HepG2 (cell line): ENCODE results near the gene EXOC6B. TPM values are rescaled to one million over a fixed set of nuclear protein-coding genes. Genes with fewer than 3 reads are reported as not detected.

ENCODE experiments used
- ATAC-seq: fragments of 200-7000 bp; cut with Tn5 transposase; 3 replicates; pipeline ENCODE4 v1.9.1; 2020; ENCODE audit warnings: mild to moderate bottlenecking, moderate library complexity
- BruUV-seq: library from RNA; stranded (reverse); fragments of 400-500 nt; replicated peaks from 2 replicates; lab custom pipeline; 2021; lab: Mats Ljungman, UMichigan
- CTCF ChIA-PET: fragments of 300-600 bp; formaldehyde crosslinking; extraction: SDS; loops from one replicate; lab custom pipeline; 2021; ENCODE audit warnings: low total read pairs, inconsistent platforms, low intra/inter-chr PET ratio; lab: Yijun Ruan, JAX
- POLR2A ChIA-PET: fragments of 350-600 bp; sonication (Branson Sonifier 250); formaldehyde crosslinking; loops from one replicate; lab custom pipeline; 2020; ENCODE audit warnings: antibody characterized with exemption, inconsistent platforms; lab: Yijun Ruan, JAX
- DNase-seq: peaks from one replicate; pipeline ENCODE4 v3.0.0-alpha.2; 2015; ENCODE audit warnings: low spot score
- FAIRE-seq: peaks from 3 replicates; lab custom pipeline; 2011; peaks lifted over from hg19 to GRCh38; lab: Jason Lieb, UNC
- H2AFZ ChIP-seq: one replicate; pipeline ENCODE4 v1.6.1; 2011; ENCODE audit warnings: low read length, inconsistent platforms
- H3K27ac ChIP-seq: fragments of 300-600 bp; 3 replicates; pipeline ENCODE4 v1.8.0; 2011; ENCODE audit warnings: mixed run types, mild to moderate bottlenecking, mixed read lengths, low read length, inconsistent platforms; ENCODE audit not compliant: insufficient read depth; ENCODE audit errors: extremely low read length
- H3K27me3 ChIP-seq, 2 experiments: fragments of 200-600 bp in 1 of 2; 2 replicates in 1 of 2; 3 replicates in 1 of 2; pipeline versions ENCODE4 v1.6.0 to v1.8.0; 2011; ENCODE audit warnings: low read length in 2 of 2, mild to moderate bottlenecking in 2 of 2, moderate library complexity in 2 of 2, inconsistent platforms in 1 of 2; ENCODE audit not compliant: insufficient read depth in 2 of 2, control insufficient read depth in 1 of 2
- H3K36me3 ChIP-seq, 2 experiments: fragments of 200-600 bp in 1 of 2; replicated peaks in 1 of 2; 2 replicates in 1 of 2; 3 replicates in 1 of 2; pipeline versions ENCODE4 v1.5.1 to v1.8.0; 2011; ENCODE audit warnings: low read length in 2 of 2, inconsistent platforms in 1 of 2; ENCODE audit not compliant: insufficient read depth in 2 of 2, control insufficient read depth in 1 of 2
- H3K4me1 ChIP-seq: 2 replicates; pipeline ENCODE4 v1.5.1; 2012; ENCODE audit warnings: low read length, inconsistent platforms; ENCODE audit not compliant: insufficient read depth
- H3K4me2 ChIP-seq: 2 replicates; pipeline ENCODE4 v1.6.0; 2011; ENCODE audit warnings: low read depth, low read length, inconsistent platforms
- H3K4me3 ChIP-seq, 3 experiments: fragments of 200-600 bp in 1 of 3; sonication (generic), shearing (Covaris generic) in 1 of 3; replicated peaks in 1 of 3; 2 replicates each; pipeline ENCODE4 v1.5.1; 2011 to 2016; ENCODE audit warnings: low read length in 3 of 3, inconsistent platforms in 2 of 3, low read depth in 2 of 3, mild to moderate bottlenecking in 2 of 3, control low read depth in 1 of 3, mixed read lengths in 1 of 3; ENCODE audit not compliant: insufficient read depth in 1 of 3
- H3K79me2 ChIP-seq: one replicate; pipeline ENCODE4 v1.6.1; 2011; ENCODE audit warnings: low read length, inconsistent platforms; ENCODE audit not compliant: insufficient read depth
- H3K9ac ChIP-seq: 2 replicates; pipeline ENCODE4 v1.6.0; 2011; ENCODE audit warnings: mild to moderate bottlenecking, low read depth, low read length, inconsistent platforms; ENCODE audit not compliant: insufficient read depth
- H3K9me3 ChIP-seq: 2 replicates; pipeline ENCODE4 v1.5.1; 2012; ENCODE audit warnings: mild to moderate bottlenecking, low read length
- H4K20me1 ChIP-seq: 2 replicates; pipeline ENCODE4 v1.6.0; 2011; ENCODE audit warnings: inconsistent platforms, mild to moderate bottlenecking, low read length, moderate library complexity; ENCODE audit not compliant: insufficient read depth
- MAZ ChIP-seq, 2 experiments: sonication (generic) in 1 of 2; formaldehyde crosslinking in 1 of 2; IDR thresholded peaks; 2 replicates each; pipeline versions ENCODE4 v1.5.0 to v1.6.1; 2012 to 2020; ENCODE audit warnings: low read depth in 2 of 2, mild to moderate bottlenecking in 2 of 2, borderline replicate concordance in 1 of 2, improper control_type of control experiment in 1 of 2, low read length in 1 of 2, missing genetic modification reagents in 1 of 2, moderate library complexity in 1 of 2
- MYNN ChIP-seq: sonication (generic); formaldehyde crosslinking; IDR thresholded peaks from 2 replicates; pipeline ENCODE4 v1.4.0; 2020; ENCODE audit warnings: mild to moderate bottlenecking, low read depth, missing genetic modification reagents
- SMC3 ChIP-seq: IDR thresholded peaks from 2 replicates; pipeline ENCODE4 v1.6.1; 2011; ENCODE audit warnings: low read length, improper control_type of control experiment
- TEAD2 ChIP-seq: sonication (generic); formaldehyde crosslinking; IDR thresholded peaks from 2 replicates; pipeline ENCODE4 v1.9.0; 2021; ENCODE audit warnings: missing genetic modification reagents
- WGBS: methylation state at CpG from one replicate; pipeline ENCODE4 v1.1.6; 2017; ENCODE audit warnings: low lambda C conversion rate; 5-methylcytosine and 5-hydroxymethylcytosine counted together
- in situ Hi-C: cut with HindIII; loops from 2 replicates; pipeline ENCODE4 v1.10.0; 2017; ENCODE audit warnings: low pct_unique_long_range_greater_than_20kb; ENCODE audit not compliant: extremely low pct_ligation_motif_present
- intact Hi-C: fragments of 100-400 bp; cut with micrococcal nuclease; formaldehyde crosslinking; loops from one replicate; pipeline ENCODE4 v1.10.0; 2022; ENCODE audit not compliant: unreplicated experiment
- polyA plus RNA-seq, 8 experiments: library from polyadenylated mRNA; depleted of rRNA in 3 of 8; stranded (reverse) in 7 of 8; unstranded in 1 of 8; fragments of >200 nt; fragmentation: Illumina TruSeq in 4 of 8; extraction: Trizol in 4 of 8; gene quantifications; 2 replicates each; pipeline versions ENCODE4 v1.2.1 to v1.2.3, GENCODE V29; 2011 to 2016; ENCODE audit warnings: low read depth in 4 of 8, missing spikeins in 1 of 8, mixed read lengths in 1 of 8; ENCODE audit not compliant: insufficient read depth in 1 of 8
- total RNA-seq, 5 experiments: library from RNA; depleted of rRNA; stranded (reverse); fragments of >200 nt; fragmentation: Illumina TruSeq; extraction: Trizol; gene quantifications; 2 replicates each; pipeline ENCODE4 v1.2.3, GENCODE V29; 2016; ENCODE audit warnings: low read depth in 1 of 5
- TF ChIP-seq, protein P1 (sequence below): sonication (generic); formaldehyde crosslinking; IDR thresholded peaks from 2 replicates; pipeline ENCODE4 v1.8.0; 2022; ENCODE audit warnings: low read depth, missing genetic modification reagents
- TF ChIP-seq, protein P2 (sequence below): sonication (generic); formaldehyde crosslinking; IDR thresholded peaks from 2 replicates; pipeline ENCODE4 v1.4.0; 2020; ENCODE audit warnings: missing genetic modification reagents, borderline replicate concordance
- TF ChIP-seq, protein P3 (sequence below): sonication (generic); formaldehyde crosslinking; IDR thresholded peaks from 2 replicates; pipeline ENCODE4 v1.4.0; 2020; ENCODE audit warnings: missing genetic modification reagents

Gene EXOC6B
- total and polyA plus RNA-seq, 2 of the 13 experiments (the other 11 are each of a cell fraction or from before 2014, with no cell fraction given) = 9.1 to 15.9 TPM

DNA sequence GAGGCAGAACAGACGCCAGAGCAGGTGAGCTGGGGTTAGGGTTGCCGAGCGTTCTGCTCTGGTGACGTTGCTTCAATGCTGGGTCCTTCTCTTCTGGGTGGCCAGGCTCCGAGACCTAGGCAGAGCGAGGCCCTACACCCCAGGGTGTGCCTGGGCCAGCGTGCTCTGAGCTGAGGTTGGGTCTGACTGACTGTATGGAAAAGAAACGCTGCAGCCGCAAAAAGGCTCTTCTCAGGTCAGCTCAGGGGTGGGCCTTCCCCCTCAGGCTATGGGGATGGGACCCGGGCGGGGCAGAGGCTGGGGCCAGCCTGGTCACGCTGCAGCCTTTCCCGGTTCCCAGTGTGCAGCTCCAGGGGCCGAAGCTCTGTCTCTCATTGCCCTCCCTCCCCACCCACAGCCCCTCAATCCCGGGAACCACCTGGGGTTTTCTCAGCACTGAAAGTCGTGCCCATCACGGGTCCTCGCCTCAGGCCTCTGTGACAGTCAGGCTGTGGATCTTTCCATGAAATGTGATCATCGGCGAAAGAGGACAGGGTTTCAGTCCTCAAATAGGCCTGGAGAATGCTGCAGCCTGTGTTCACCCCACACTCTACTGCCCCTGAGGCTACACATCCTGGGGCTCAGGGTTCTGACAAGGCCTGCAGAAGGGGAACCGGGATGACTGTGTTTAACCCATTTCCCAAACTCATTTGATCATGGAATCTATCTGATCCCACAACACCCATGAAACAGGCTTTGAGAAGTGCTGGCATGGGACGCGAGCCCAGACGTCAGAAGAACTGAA, 697.6 kb downstream of the EXOC6B start:
- WGBS = 46% methylated on average over 18 of the region's 24 CpGs
- H3K79me2 ChIP-seq = no peaks in the 10 kb centered on the region
- H2AFZ ChIP-seq = no peak overlapping the region
- no peaks in the 10 kb centered on the region for H3K36me3 ChIP-seq
- H3K27ac ChIP-seq = no peak overlapping the region
- no peaks in the 10 kb centered on the region for H3K4me1 ChIP-seq
- no peaks in the 10 kb centered on the region for H3K9me3 ChIP-seq
- ATAC-seq (peak; percentile 17; the same call in 2 of the 3 replicates), DNase-seq (no peak), FAIRE-seq (no peak)
- H3K4me2 ChIP-seq = no peak overlapping the region
- H3K9ac ChIP-seq = no peak overlapping the region
- TF ChIP-seq, protein P1, sequence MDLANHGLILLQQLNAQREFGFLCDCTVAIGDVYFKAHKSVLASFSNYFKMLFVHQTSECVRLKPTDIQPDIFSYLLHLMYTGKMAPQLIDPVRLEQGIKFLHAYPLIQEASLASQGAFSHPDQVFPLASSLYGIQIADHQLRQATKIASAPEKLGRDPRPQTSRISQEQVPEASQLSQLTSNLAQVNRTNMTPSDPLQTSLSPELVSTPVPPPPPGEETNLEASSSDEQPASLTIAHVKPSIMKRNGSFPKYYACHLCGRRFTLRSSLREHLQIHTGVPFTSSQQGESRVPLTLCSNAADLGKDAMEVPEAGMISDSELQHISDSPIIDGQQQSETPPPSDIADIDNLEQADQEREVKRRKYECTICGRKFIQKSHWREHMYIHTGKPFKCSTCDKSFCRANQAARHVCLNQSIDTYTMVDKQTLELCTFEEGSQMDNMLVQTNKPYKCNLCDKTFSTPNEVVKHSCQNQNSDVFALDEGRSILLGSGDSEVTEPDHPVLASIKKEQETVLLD (CRISPR knock-in tag) = no peak
- TF ChIP-seq MAZ (IDR thresholded peaks at IDR 0.05; ENCODE audit: borderline replicate concordance, low read depth, low read length) = no peak
- TF ChIP-seq MAZ (CRISPR knock-in tag; IDR thresholded peaks at IDR 0.05; ENCODE audit: low read depth) = no peak
- no peak for TF ChIP-seq SMC3
- no peak overlapping the region for H3K4me3 ChIP-seq
- no peaks in the 10 kb centered on the region for H4K20me1 ChIP-seq
- H3K27me3 ChIP-seq = peaks cover 11 to 83% of the 10 kb centered on the region in 2 experiments
- in situ Hi-C loops = no loop called here
- POLR2A ChIA-PET = no interaction called here
- CTCF ChIA-PET = no interaction called here
- BruUV-seq = no TSS peak
- intact Hi-C loops = no loop called here

DNA sequence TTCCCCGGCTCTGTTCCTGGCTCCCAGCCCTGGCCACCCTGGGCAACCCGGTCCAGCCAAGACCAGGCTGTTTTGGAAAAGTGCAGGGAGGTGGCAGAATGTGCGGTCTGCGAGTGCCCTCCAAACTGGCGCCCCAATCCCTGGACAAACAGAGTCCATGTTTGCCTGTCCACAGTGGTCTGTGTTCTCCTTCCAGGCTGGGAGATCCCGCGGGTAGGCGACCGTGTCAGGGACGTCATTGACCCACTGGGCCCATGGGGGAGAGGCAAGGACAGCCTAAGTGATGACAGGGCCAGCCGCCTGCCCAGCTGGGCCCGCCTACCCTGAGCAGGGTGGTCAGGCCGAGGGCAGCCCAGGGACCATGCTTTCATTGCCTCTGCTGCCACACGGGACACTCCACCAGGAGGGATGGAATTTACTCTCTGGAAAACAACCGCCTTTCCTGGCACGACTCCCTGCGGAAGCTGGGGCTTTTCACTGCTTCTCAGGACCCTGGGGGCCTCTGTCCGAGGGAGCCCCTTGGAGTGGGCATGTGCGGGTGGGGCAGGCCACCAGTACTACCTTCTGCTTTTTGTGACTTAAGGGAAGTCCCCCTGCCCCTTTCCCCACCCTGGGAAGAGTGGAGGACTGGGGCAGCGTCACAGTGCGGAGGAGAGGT, 698.3 kb downstream of the EXOC6B start:
- Histone ChIP-seq H3K4me3 (no peak overlapping the region), H2AFZ (no peak overlapping the region), H3K79me2 (no peaks in the 10 kb centered on the region), H3K4me1 (no peaks in the 10 kb centered on the region), H3K27me3 (peaks cover 11 to 81% of the 10 kb centered on the region in 2 experiments), H3K27ac (no peak overlapping the region), H3K9ac (no peak overlapping the region), H3K4me2 (no peak overlapping the region), H3K9me3 (no peaks in the 10 kb centered on the region), H3K36me3 (no peaks in the 10 kb centered on the region), H4K20me1 (no peaks in the 10 kb centered on the region)
- ATAC-seq (peak; percentile 23), DNase-seq (no peak), FAIRE-seq (no peak)
- intact Hi-C loops (no loop called here), in situ Hi-C loops (no loop called here)
- BruUV-seq = no TSS peak
- 39% methylated on average over 13 of the region's 21 CpGs for WGBS
- ChIA-PET CTCF (no interaction called here), POLR2A (no interaction called here)
- TF ChIP-seq, protein P2, sequence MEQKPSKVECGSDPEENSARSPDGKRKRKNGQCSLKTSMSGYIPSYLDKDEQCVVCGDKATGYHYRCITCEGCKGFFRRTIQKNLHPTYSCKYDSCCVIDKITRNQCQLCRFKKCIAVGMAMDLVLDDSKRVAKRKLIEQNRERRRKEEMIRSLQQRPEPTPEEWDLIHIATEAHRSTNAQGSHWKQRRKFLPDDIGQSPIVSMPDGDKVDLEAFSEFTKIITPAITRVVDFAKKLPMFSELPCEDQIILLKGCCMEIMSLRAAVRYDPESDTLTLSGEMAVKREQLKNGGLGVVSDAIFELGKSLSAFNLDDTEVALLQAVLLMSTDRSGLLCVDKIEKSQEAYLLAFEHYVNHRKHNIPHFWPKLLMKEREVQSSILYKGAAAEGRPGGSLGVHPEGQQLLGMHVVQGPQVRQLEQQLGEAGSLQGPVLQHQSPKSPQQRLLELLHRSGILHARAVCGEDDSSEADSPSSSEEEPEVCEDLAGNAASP (CRISPR knock-in tag) = no peak
- TF ChIP-seq, protein P3, sequence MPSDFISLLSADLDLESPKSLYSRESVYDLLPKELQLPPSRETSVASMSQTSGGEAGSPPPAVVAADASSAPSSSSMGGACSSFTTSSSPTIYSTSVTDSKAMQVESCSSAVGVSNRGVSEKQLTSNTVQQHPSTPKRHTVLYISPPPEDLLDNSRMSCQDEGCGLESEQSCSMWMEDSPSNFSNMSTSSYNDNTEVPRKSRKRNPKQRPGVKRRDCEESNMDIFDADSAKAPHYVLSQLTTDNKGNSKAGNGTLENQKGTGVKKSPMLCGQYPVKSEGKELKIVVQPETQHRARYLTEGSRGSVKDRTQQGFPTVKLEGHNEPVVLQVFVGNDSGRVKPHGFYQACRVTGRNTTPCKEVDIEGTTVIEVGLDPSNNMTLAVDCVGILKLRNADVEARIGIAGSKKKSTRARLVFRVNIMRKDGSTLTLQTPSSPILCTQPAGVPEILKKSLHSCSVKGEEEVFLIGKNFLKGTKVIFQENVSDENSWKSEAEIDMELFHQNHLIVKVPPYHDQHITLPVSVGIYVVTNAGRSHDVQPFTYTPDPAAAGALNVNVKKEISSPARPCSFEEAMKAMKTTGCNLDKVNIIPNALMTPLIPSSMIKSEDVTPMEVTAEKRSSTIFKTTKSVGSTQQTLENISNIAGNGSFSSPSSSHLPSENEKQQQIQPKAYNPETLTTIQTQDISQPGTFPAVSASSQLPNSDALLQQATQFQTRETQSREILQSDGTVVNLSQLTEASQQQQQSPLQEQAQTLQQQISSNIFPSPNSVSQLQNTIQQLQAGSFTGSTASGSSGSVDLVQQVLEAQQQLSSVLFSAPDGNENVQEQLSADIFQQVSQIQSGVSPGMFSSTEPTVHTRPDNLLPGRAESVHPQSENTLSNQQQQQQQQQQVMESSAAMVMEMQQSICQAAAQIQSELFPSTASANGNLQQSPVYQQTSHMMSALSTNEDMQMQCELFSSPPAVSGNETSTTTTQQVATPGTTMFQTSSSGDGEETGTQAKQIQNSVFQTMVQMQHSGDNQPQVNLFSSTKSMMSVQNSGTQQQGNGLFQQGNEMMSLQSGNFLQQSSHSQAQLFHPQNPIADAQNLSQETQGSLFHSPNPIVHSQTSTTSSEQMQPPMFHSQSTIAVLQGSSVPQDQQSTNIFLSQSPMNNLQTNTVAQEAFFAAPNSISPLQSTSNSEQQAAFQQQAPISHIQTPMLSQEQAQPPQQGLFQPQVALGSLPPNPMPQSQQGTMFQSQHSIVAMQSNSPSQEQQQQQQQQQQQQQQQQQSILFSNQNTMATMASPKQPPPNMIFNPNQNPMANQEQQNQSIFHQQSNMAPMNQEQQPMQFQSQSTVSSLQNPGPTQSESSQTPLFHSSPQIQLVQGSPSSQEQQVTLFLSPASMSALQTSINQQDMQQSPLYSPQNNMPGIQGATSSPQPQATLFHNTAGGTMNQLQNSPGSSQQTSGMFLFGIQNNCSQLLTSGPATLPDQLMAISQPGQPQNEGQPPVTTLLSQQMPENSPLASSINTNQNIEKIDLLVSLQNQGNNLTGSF = no peak
- no peak for TF ChIP-seq MYNN (CRISPR knock-in tag)
- TF ChIP-seq TEAD2 (CRISPR knock-in tag) = no peak
